Measurements from ENCODE around the gene VWA8. TPM values are rescaled to one million over a fixed set of nuclear protein-coding genes. Genes with fewer than 3 reads are reported as not detected.
A peak's percentile ranks its signal among the peaks of the same experiment; 100 is the strongest.

VWA8 gene
- total and polyA plus RNA-seq, 2 of the 13 experiments (the other 11 are each of a cell fraction or from before 2014, with no cell fraction given), result 9.1 to 17.3 TPM

GRCh38 chr13:41645331-41645730 lies 315.6 kb downstream of the VWA8 start (continued):
- TF ChIP-seq ARID5B (CRISPR knock-in tag; IDR thresholded peaks at IDR 0.05) (peak; percentile 72), ZNF264 (CRISPR knock-in tag; IDR thresholded peaks at IDR 0.05) (no peak), XBP1 (CRISPR knock-in tag; IDR thresholded peaks at IDR 0.05) (no peak), TRAFD1 (CRISPR knock-in tag; IDR thresholded peaks at IDR 0.05; ENCODE audit: borderline replicate concordance) (no peak), ZBTB38 (CRISPR knock-in tag; IDR thresholded peaks at IDR 0.05) (no peak), MED1 (CRISPR knock-in tag; IDR thresholded peaks at IDR 0.05) (0 out of 2 replicates have a peak, but pooled peaks have one; percentile 37), ELF3 (CRISPR knock-in tag; IDR thresholded peaks at IDR 0.05) (0 out of 2 replicates have a peak, but pooled peaks have one; percentile 42), REXO4 (CRISPR knock-in tag; IDR thresholded peaks at IDR 0.05; ENCODE audit: borderline replicate concordance) (no peak), BRD4 (CRISPR knock-in tag; IDR thresholded peaks at IDR 0.05) (no peak), ZNF552 (CRISPR knock-in tag; IDR thresholded peaks at IDR 0.05; ENCODE audit: borderline replicate concordance) (no peak), BCL6 (CRISPR knock-in tag; IDR thresholded peaks at IDR 0.05) (0 out of 2 replicates have a peak, but pooled peaks have one; percentile 29), HMG20B (CRISPR knock-in tag; conservative IDR thresholded peaks at IDR 0.05) (peak; percentile 72), BATF2 (CRISPR knock-in tag; IDR thresholded peaks at IDR 0.05) (no peak), PAX8 (CRISPR knock-in tag; IDR thresholded peaks at IDR 0.05; ENCODE audit: borderline replicate concordance) (no peak), RFXAP (CRISPR knock-in tag; IDR thresholded peaks at IDR 0.05; ENCODE audit: borderline replicate concordance) (no peak), ZSCAN9 (CRISPR knock-in tag; IDR thresholded peaks at IDR 0.05; ENCODE audit: borderline replicate concordance) (no peak), PAF1 (CRISPR knock-in tag; IDR thresholded peaks at IDR 0.05) (no peak), HMG20A (CRISPR knock-in tag; IDR thresholded peaks at IDR 0.05; ENCODE audit: borderline replicate concordance) (peak; percentile 52; the same call in 1 of the 2 replicates), ZMYM2 (CRISPR knock-in tag; IDR thresholded peaks at IDR 0.05) (no peak), CEBPG (CRISPR knock-in tag; IDR thresholded peaks at IDR 0.05) (0 out of 2 replicates have a peak, but pooled peaks have one; percentile 24), EP300 (IDR thresholded peaks at IDR 0.05; ENCODE audit: low read depth in 2 of 2, low read length in 2 of 2) (peak in 1 of 2 experiments; percentile 60; a peak in 2 of 4 replicates), EP300 (CRISPR knock-in tag; IDR thresholded peaks at IDR 0.05; ENCODE audit: borderline replicate concordance) (peak; percentile 44; the same call in 1 of the 2 replicates), JUND (CRISPR knock-in tag; IDR thresholded peaks at IDR 0.05) (no peak), CEBPB (IDR thresholded peaks at IDR 0.05; ENCODE audit: borderline replicate concordance, low read depth, low read length) (peak; percentile 63; the same call in 1 of the 2 replicates), RCOR2 (CRISPR knock-in tag; IDR thresholded peaks at IDR 0.05) (no peak)
- TF ChIP-seq, protein P1, sequence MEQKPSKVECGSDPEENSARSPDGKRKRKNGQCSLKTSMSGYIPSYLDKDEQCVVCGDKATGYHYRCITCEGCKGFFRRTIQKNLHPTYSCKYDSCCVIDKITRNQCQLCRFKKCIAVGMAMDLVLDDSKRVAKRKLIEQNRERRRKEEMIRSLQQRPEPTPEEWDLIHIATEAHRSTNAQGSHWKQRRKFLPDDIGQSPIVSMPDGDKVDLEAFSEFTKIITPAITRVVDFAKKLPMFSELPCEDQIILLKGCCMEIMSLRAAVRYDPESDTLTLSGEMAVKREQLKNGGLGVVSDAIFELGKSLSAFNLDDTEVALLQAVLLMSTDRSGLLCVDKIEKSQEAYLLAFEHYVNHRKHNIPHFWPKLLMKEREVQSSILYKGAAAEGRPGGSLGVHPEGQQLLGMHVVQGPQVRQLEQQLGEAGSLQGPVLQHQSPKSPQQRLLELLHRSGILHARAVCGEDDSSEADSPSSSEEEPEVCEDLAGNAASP (CRISPR knock-in tag; IDR thresholded peaks at IDR 0.05; ENCODE audit: borderline replicate concordance), result no peak
